Neuron (in vitro differentiated cells): ENCODE measurements around the gene ZNF705A.
"Not testable (repeated sequence)": the region's sequence is repeated elsewhere in the genome, so short reads cannot be mapped to it uniquely, and the experiment has no call there.

Experiments used
- H2AFZ ChIP-seq: one replicate; pipeline ENCODE4 v1.6.1; 2013; ENCODE audit warnings: low read depth, mild to moderate bottlenecking, inconsistent platforms, low read length, moderate library complexity
- H3K27me3 ChIP-seq: one replicate; pipeline ENCODE4 v1.6.1; 2013; ENCODE audit warnings: low read length; ENCODE audit not compliant: insufficient read depth
- H3K36me3 ChIP-seq: one replicate; pipeline ENCODE4 v1.6.1; 2013; ENCODE audit warnings: low read length; ENCODE audit not compliant: insufficient read depth
- H3K4me1 ChIP-seq: one replicate; pipeline ENCODE4 v1.6.1; 2013; ENCODE audit warnings: low read length; ENCODE audit not compliant: insufficient read depth
- H3K4me3 ChIP-seq: 2 replicates; pipeline ENCODE4 v1.5.1; 2013; ENCODE audit warnings: mild to moderate bottlenecking, low read length, moderate library complexity
- H3K9me3 ChIP-seq: one replicate; pipeline ENCODE4 v1.6.1; 2013; ENCODE audit warnings: low read length

ZNF705A gene

GRCh38 chr12:8154526-8154925 lies 2.3 kb upstream of the ZNF705A start:
- H3K4me1 ChIP-seq, result no peaks in the 10 kb centered on the region
- H3K36me3 ChIP-seq, result no peaks in the 10 kb centered on the region
- H3K27me3 ChIP-seq, result no peaks in the 10 kb centered on the region
- H2AFZ ChIP-seq, result no peak overlapping the region
- no peak overlapping the region for H3K4me3 ChIP-seq
- H3K9me3 ChIP-seq, result no peaks in the 10 kb centered on the region

- Histone ChIP-seq H3K4me3 (no peak overlapping the region), H3K9me3 (no peaks in the 10 kb centered on the region), H2AFZ (no peak overlapping the region), H3K27me3 (no peaks in the 10 kb centered on the region), H3K4me1 (no peaks in the 10 kb centered on the region), H3K36me3 (no peaks in the 10 kb centered on the region)
Measured at GRCh38 chr12:8156416-8156815, 399 bp upstream of the ZNF705A start.

GRCh38 chr12:8157484-8158198 lies 826 bp downstream of the ZNF705A start:
- Histone ChIP-seq H3K4me3 (no peak overlapping the region), H3K4me1 (no peaks in the 10 kb centered on the region), H3K36me3 (no peaks in the 10 kb centered on the region), H2AFZ (no peak overlapping the region), H3K9me3 (no peaks in the 10 kb centered on the region), H3K27me3 (no peaks in the 10 kb centered on the region)

- H3K9me3 ChIP-seq, H3K27me3 ChIP-seq, H3K36me3 ChIP-seq, H3K4me1 ChIP-seq, H3K4me3 ChIP-seq, H2AFZ ChIP-seq: not testable (repeated sequence)
Measured at GRCh38 chr12:8172911-8173310, 16.1 kb downstream of the ZNF705A start.

- H3K9me3 ChIP-seq, H3K27me3 ChIP-seq, H3K4me1 ChIP-seq, H3K36me3 ChIP-seq: not testable (repeated sequence)
- Histone ChIP-seq H2AFZ (peak overlapping the region; percentile 62), H3K4me3 (peak overlapping the region; percentile 62)
Measured at GRCh38 chr12:8179989-8180585, 23.3 kb downstream of the ZNF705A start.

GRCh38 chr12:8181271-8181670 lies 24.5 kb downstream of the ZNF705A start:
- not testable (repeated sequence) for H3K27me3 ChIP-seq, H3K36me3 ChIP-seq, H3K4me3 ChIP-seq, H3K4me1 ChIP-seq, H2AFZ ChIP-seq, H3K9me3 ChIP-seq

- not testable (repeated sequence) for H3K9me3 ChIP-seq, H3K27me3 ChIP-seq, H3K4me1 ChIP-seq, H3K36me3 ChIP-seq, H3K4me3 ChIP-seq, H2AFZ ChIP-seq
Measured at GRCh38 chr12:8182923-8183322, 26.1 kb downstream of the ZNF705A start.

GRCh38 chr12:8183346-8183745 lies 26.5 kb downstream of the ZNF705A start:
- not testable (repeated sequence) for H2AFZ ChIP-seq

GRCh38 chr12:8184206-8184605 lies 27.4 kb downstream of the ZNF705A start:
- H2AFZ ChIP-seq, result not testable (repeated sequence)

More at GRCh38 chr12:8183346-8183745, 26.5 kb downstream of the ZNF705A start:
- H3K4me3 ChIP-seq, H3K36me3 ChIP-seq, H3K9me3 ChIP-seq, H3K4me1 ChIP-seq, H3K27me3 ChIP-seq: not testable (repeated sequence)

GRCh38 chr12:8188088-8188487 lies 31.3 kb downstream of the ZNF705A start:
- H3K9me3 ChIP-seq, H3K36me3 ChIP-seq, H3K4me1 ChIP-seq, H2AFZ ChIP-seq, H3K4me3 ChIP-seq, H3K27me3 ChIP-seq: not testable (repeated sequence)

More at GRCh38 chr12:8184206-8184605, 27.4 kb downstream of the ZNF705A start:
- H3K9me3 ChIP-seq, H3K36me3 ChIP-seq, H3K4me1 ChIP-seq, H3K4me3 ChIP-seq, H3K27me3 ChIP-seq: not testable (repeated sequence)

GRCh38 chr12:8197685-8198308 lies 41.0 kb downstream of the ZNF705A start:
- H3K4me1 ChIP-seq, H3K27me3 ChIP-seq, H3K9me3 ChIP-seq, H3K4me3 ChIP-seq, H2AFZ ChIP-seq, H3K36me3 ChIP-seq: not testable (repeated sequence)

GRCh38 chr12:8218711-8219382 lies 62.0 kb downstream of the ZNF705A start:
- not testable (repeated sequence) for H3K4me3 ChIP-seq, H3K9me3 ChIP-seq, H3K4me1 ChIP-seq, H2AFZ ChIP-seq, H3K27me3 ChIP-seq, H3K36me3 ChIP-seq

- not testable (repeated sequence) for H3K4me3 ChIP-seq, H3K4me1 ChIP-seq, H3K9me3 ChIP-seq, H3K27me3 ChIP-seq, H3K36me3 ChIP-seq, H2AFZ ChIP-seq
Measured at GRCh38 chr12:8221375-8221774, 64.6 kb downstream of the ZNF705A start.
